ENCODE measurements around the gene SCUBE3.

DNA sequence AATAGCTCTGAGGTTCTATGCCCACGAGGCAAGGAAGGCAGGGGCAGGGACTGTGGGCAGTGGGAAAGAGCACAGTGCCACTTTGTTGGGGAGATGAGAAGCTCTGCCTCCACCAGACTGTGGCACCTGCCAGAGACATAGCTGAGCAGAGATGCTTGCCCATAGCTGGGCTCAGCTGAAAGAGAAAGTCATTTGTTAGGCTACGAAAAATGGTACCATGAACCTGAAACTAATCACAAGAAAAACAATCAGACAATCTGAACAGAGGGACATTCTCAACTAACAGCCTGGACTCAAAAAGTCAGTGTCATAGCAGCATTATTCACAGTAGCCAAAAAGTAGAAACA, 39.7 kb upstream of the SCUBE3 start:
- TF ChIP-seq POLR2A (IDR thresholded peaks at IDR 0.05; ENCODE audit: low read depth, low read length) (no peak), POLR2AphosphoS5 (IDR thresholded peaks at IDR 0.05; ENCODE audit: low read depth, low read length) (no peak), POU2F2 (IDR thresholded peaks at IDR 0.05; ENCODE audit: low read depth, low read length) (no peak)

Measured in GM12891 (cell line).